HG03575 (cell line): ENCODE measurements around the gene TLR4.

Experiments
- ATAC-seq: cut with Tn5 transposase; IDR thresholded peaks from one replicate; pipeline ENCODE4 v1.9.1; 2021; ENCODE audit not compliant: unreplicated experiment, insufficient number of reproducible peaks, low FRiP score; ENCODE audit errors: extremely low read depth

The TLR4 gene

DNA sequence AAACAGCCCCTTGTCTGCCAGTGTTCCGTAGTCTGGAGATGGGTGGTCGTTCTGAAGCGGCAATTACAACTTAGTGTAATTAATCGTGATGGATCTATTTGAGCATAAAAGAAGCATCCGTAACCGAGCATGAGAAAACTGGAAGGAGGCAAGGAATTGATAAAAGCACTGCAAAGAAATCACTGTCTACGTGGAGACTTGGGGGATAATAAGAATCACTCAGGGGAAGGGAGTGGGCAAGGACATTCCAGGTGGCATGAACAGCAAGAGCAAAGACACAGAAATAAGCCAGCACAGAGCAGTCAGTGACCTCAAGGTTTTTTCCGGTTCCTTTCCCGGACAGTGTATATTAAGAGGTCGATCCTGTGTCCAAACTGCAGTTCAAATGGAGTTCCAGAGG lies 35.0 kb downstream of the TLR4 start:
- ATAC-seq: no peak

DNA sequence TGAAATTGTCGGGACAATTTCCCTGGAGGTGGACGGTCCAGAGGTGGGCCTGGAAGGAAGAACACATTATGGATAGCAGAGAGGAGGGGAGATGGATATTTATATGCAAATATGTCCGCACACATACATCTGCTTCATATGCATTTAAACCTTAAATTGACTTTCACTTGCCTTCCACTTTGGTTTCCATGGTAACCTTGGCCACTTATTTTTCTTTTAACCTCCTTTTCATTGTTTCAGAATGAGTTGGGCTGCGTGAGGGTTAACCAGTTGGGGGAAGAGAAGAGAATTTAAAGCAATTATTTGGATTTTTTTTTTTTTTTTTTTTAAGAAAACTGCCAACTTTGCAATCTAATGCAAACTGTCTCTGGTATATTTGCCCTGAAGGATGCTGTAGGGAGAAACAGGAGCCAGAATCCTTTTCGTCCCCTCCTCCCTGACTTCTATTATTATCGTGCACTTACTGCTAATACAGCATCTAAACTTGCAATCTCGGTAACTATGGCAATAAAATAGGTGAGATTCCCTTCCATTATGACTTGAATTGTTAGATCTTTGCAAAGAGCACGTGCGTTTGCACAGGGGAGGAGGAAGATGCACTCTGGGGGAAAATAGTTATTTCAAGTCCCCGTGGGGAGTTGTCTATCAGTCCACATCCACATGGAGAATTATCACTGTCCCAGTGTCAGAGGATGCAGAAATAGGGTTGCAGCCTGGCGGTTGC lies 35.6 kb downstream of the TLR4 start:
- ATAC-seq: no peak

DNA sequence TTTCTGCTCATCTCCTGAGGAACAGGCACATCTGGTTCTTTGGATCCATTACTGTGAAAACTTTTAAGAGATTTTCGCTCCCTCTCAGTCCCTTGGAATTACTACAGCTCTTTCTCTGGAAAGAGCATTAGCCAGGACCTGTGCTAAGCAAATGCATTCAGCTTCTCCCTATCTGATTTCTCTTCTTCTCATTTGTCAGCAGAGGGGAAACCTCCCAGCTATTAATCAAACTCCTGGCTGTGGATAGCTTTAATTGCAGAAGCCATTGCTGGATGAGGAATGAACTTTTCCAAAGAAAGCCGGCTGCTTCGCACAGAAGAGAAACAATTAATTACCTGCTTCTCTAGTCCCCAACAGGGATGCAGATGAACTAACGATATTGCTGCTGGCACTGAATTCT lies 37.9 kb downstream of the TLR4 start:
- ATAC-seq: no peak

DNA sequence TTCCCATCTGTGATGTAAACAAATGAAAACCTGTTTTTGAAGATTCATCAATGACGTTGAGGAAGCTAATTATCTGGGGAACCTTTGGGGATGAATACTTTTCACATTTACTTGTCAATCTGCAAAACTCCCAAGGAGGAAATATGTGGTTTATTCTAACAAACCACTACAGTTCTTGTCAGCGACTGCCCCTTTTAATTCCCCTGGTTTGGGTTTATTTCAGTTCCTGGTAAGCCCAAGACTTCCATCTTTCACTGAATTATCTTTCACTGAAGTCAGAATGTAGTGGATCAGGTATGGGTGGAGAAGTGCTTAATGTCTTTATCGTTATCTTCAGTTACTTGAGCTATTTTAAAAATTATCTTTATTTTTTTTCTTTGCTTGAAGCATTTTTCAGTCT lies 40.2 kb downstream of the TLR4 start:
- ATAC-seq: no peak

DNA sequence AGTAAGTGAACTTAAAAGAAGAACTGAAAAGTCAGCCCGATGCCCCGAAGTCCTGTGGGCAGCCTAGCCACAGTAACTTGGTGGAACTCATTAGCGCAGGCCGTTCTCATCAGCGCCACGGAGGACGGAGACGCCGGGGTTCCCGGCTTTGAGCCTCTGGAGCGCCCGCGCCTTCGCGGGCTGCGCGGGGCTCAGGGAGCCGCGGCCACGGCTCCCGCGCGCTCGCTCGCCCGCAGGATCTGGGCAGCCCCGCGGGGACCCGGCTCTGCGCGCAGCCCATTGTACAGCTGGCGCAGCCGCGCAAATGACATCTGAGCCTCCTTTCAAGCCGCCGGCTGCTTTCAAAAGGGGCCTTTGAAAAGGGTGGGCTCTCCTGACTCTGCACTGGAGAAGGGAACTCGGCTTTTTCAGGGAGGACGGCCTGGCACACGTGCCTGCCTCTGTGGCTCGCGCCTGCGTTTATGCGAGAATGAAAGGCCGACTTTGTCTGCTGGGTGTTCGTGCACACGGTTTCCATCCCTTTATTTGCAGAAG lies 40.7 kb downstream of the TLR4 start:
- no peak for ATAC-seq

DNA sequence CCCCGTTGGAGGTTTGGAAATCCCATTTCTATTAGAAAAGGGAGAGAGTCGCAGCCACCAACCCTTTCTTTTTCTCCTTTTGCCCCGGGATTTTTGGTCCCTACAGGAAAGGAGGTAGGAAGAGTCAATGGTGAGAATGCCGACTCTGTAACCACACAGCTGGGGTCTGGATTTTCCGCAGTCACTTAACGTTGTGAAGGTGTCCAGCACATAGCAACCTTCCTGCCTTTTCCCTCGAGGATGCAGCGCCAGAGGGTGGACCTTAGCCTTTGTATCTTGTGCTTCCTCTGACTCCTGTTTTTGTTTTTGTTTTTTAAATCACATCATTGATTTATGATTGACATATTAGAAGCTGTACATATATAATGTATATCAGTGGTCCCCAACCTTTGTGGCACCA lies 41.4 kb downstream of the TLR4 start:
- ATAC-seq: no peak

DNA sequence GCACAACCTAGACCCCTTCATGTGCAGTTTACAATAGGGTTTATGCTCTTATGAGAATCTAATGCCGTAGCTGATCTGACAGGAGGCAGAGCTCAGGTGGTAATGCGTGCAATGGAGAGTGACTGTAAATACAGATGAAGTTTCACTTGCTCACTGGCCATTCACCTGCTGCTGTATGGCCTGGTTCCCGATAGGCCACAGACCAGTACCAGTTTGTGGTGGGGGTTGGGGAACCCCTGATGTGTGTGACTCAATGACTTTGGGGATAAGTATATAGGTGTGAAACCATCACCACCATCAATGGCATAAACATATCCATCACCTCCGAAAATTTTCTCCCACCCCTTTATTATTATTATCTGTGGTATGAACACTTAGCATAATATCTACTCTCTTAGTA lies 42.1 kb downstream of the TLR4 start:
- no peak for ATAC-seq

DNA sequence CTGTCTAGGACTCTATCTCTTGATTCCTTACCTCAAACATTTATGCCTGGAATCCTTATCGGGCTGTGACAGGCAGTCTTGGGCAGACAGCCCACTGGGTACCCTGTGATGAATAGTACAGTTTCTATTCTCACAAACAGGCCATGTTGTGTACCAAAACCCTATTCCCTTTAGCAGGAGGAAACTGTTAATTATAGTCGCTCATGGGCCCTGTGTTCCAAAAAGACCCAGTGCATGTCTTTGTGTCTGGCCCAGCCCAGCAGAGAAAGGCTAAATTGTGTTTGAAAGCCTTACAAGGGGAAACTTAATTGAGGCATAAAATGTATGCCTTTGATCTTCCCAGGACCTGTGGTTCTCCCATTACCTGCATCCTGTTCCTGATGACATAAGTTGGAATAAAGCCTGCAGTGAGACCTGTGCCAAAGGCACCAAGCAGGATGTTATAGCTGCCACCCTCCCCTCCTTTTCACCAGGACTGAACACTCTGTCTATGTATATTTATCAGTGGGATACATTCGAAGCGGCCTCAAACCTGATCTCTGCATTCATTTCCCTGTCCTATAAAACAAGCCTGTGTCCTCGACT lies 43.3 kb downstream of the TLR4 start:
- no peak for ATAC-seq

DNA sequence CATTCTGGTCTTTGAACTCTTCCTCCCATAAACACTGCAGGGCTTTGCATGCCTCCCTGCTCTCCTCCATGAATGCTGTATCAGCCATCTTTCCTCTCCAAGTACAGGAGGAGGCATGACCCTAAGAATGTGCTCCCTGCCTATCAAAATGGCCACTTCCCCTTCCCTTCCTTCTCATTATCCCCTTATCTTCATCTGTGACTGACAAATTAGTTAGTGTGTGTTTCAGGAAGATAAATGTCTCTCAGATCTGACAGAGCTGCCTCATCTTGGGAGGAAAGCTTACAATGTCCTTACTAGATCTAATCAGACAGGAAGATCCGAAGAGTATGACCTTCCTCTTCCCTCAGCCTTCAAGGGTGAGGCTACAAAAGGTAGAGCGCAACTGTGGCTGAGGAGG lies 46.2 kb downstream of the TLR4 start:
- ATAC-seq: no peak

DNA sequence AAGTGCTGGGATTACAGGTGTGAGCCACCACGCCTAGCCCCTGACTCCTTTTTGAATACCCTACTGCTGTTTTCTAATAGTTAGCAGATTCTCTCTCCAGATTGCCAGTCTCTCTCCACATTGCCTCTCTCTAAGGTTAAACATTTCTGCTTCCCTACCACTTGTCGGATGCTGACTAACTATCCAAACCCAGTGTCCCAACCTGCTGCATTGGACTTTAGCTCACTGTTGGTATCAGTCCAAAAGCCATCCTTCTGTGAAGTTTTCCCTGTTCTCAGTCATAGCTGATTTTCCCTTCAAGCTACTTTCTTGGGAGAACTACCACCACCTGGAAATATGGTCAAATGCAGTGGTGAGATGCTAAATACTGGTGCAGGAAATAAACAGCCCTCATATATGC lies 48.7 kb downstream of the TLR4 start:
- no peak for ATAC-seq

DNA sequence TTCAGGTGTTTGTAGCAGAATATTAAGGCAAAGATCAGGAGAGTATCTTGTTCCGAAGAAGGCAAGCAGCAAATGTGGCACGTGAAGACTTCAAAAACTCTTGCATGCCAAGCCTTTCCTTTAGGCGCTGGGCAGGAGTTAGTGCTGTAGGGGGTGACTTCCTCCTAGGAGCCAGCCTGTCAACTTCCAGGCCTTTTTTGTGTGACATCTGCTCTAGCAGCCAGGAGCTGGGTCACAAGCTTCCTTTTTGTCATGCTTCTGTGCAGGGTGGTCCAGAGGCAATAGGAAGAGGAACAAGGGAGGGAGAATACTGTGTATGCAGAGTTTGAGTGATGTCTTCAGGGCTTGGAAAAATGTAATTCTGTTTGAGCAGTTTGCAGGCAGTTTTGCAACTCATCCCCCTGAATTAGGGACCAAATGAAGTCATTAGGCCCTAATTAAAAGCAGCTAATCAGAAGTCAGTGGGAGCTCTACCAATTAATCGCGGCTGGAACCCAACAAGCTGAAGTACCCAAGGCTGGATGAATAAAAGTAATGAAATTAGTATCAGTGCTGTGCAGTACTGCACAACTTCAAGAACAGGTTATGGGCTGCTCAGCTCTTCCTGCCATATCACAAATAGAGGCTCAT lies 53.5 kb downstream of the TLR4 start:
- no peak for ATAC-seq

DNA sequence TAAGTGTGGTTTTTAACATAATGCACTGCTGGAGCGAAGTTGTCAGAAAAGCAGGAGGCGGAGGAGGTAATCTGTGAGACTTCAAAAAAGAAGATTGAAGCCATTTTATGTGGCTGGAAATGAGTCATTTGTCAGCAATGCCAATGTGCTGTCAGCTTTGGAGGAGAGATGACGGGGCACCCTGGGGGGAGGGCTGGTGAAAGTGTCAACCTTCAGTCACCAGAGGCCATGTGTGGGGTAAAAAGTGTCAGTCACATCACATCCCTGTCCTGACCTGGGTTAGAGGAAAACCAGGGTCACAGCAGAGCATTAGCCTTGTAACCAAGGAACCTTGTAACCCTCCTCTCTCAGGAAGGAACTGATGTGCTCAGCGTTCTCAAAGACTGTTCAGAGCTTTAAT lies 59.1 kb downstream of the TLR4 start:
- ATAC-seq: no peak

DNA sequence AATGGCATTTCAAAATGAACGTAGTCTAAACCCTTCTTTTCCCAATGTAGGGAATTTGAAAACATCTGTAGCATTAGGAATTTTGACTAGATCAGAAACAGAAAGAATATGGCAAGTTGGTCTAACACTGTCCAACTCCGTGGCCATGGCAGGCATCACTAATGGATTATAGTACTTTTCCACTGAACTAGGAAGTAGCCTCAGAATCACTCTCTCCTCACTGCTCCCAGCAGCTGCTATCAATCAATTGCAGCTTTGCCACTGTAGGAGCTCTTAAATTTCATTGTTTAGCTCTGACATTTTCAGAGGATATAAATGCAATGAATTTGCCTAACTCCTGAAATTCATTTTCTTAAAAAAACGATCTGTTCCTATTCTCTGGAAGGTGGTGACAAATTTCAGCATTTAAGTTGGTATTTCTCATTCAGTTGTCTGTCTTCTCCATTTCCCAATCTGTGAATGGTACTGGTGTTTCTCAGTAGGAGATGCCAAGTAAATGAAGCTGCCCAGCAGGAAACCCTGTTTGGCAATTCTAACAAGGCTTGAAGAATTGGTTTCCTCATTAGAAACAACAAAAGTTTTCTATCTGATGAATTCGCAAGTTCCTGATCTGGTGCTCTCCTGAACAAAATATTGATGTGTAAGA lies 64.7 kb downstream of the TLR4 start:
- no peak for ATAC-seq

DNA sequence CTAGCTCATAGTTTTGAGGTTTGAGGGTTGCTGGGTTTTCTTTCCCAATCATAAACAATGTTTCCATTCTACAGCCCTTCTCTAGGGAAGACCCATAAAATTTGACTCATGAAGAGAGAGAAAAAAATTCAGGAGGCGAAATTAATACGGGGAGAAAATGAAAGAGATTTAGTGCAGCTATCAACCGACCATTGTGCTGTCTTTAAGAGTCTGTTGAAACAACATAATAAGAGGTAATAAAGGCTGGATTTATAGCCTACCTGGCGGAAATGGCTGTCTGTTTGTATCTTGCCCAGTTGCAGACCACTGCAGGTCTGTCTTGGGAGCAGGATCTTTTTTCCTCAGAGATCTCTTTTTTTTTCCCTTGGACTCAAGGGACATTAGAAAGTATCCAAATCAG lies 66.9 kb downstream of the TLR4 start:
- ATAC-seq: no peak

DNA sequence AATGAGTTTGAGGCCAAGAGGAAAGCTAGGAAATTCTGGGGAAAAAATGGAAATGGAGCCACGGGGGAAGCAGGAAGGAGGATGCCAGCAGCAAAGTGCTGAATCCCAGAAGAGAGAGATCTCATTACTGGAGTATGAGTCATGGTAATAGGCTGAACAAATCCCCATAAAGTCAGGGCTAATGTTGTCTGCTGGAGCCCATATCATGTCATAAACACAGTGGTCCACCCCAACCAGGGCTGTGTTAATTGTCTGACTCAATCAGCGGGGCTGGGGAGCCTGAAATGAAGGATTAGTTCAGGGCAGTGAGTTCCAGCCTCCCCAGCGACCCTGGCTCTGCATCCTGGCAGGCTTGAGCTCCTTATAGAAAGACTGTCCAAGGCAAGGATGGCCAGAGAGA lies 68.8 kb downstream of the TLR4 start:
- ATAC-seq: no peak
